C4-2B (cell line): Measurements from ENCODE around the gene STRAP.

Source experiments
- ZFX ChIP-seq: fragments of 450-650 bp; IDR thresholded peaks from 2 replicates; pipeline ENCODE4 v1.6.1; 2017
- TF ChIP-seq, protein P1 (sequence below): fragments of 450-650 bp; conservative IDR thresholded peaks from 2 replicates; pipeline ENCODE4 v1.5.1; 2017; ENCODE audit warnings: mild to moderate bottlenecking

DNA sequence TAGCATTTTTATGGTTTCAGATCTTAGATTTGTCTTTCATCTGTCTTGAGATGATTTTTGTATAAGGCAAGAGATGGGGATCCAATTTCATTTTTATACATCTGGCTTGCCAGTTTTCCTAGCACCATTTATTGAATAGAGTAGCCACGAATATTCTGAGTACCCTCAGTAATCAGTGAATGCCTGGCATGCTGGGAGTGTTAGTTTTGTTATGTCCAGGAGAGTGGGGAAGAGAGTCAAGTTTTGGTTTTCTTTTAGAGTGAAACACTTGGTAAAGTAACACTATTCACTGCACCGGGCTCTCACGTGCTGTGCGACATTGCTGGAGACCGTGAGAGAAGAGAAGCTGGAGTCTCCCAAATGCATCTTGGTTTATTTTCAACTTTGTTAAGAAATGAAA is 60.3 kb downstream of the STRAP start:
- TF ChIP-seq, protein P1, sequence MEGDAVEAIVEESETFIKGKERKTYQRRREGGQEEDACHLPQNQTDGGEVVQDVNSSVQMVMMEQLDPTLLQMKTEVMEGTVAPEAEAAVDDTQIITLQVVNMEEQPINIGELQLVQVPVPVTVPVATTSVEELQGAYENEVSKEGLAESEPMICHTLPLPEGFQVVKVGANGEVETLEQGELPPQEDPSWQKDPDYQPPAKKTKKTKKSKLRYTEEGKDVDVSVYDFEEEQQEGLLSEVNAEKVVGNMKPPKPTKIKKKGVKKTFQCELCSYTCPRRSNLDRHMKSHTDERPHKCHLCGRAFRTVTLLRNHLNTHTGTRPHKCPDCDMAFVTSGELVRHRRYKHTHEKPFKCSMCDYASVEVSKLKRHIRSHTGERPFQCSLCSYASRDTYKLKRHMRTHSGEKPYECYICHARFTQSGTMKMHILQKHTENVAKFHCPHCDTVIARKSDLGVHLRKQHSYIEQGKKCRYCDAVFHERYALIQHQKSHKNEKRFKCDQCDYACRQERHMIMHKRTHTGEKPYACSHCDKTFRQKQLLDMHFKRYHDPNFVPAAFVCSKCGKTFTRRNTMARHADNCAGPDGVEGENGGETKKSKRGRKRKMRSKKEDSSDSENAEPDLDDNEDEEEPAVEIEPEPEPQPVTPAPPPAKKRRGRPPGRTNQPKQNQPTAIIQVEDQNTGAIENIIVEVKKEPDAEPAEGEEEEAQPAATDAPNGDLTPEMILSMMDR: no peak
- no peak for TF ChIP-seq ZFX
